ENCODE data around the gene GOLGA6A. TPM values are rescaled to one million over a fixed set of nuclear protein-coding genes. Genes with fewer than 3 reads are reported as not detected.

GOLGA6A gene
- total and polyA plus RNA-seq, 2 of the 8 experiments (the other 6 are each of a cell fraction or from before 2014, with no cell fraction given), result 0.80 to 1.0 TPM

DNA sequence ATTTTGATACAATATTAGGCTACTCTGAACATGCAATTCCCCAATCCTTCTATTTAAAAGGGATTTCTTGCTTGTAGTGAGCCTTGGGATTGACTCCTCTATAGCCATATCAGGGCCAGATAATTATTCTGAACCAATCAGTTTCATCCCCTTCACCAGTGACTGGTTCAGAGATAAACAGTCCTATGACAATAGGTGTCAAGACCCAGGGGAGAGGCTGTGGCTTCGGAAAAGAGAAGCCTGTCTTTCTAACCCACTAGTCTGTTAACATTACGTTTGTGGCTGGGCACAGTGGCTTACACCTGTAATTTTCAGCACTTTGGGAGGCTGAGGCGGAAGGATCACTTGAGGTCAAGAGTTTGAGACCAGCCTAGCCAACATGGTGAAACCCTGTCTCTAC, 41.8 kb upstream of the GOLGA6A start (continued):
- TF ChIP-seq CHD7 (IDR thresholded peaks at IDR 0.05; ENCODE audit: insufficient replicate concordance, low read length) (no peak), SP2 (IDR thresholded peaks at IDR 0.05; ENCODE audit: low read length) (no peak), HDAC6 (IDR thresholded peaks at IDR 0.05; ENCODE audit: low read depth, low read length) (no peak), CEBPB (IDR thresholded peaks at IDR 0.05; ENCODE audit: low read depth, low read length) (no peak), POLR2A (IDR thresholded peaks at IDR 0.05; ENCODE audit: control extremely low read depth in 1 of 2, low read depth in 2 of 2, low read length in 2 of 2) (no peak), EP300 (IDR thresholded peaks at IDR 0.05; ENCODE audit: borderline replicate concordance in 1 of 2, low read depth in 2 of 2, low read length in 2 of 2) (no peak), CHD1 (IDR thresholded peaks at IDR 0.05; ENCODE audit: low read depth, low read length) (no peak), TEAD4 (IDR thresholded peaks at IDR 0.05; ENCODE audit: low read depth, low read length) (no peak), CBX5 (IDR thresholded peaks at IDR 0.05; ENCODE audit: low read depth, low read length) (no peak), NRF1 (IDR thresholded peaks at IDR 0.05; ENCODE audit: low read depth, low read length) (no peak), PHF8 (conservative IDR thresholded peaks at IDR 0.05; ENCODE audit: low read depth, low read length) (no peak), EGR1 (IDR thresholded peaks at IDR 0.05; ENCODE audit: borderline replicate concordance, low read depth, low read length) (no peak), CHD2 (IDR thresholded peaks at IDR 0.05; ENCODE audit: low read length) (no peak)

All from H1 (cell line).